Measurements from ENCODE around the gene NPC1. TPM values are rescaled to one million over a fixed set of nuclear protein-coding genes. Genes with fewer than 3 reads are reported as not detected.

NPC1 gene
- polyA plus RNA-seq, 3 donors: 7.5 to 17.9 (median 17.7) TPM

- no peaks in the 10 kb centered on the region for H3K79me2 ChIP-seq (ENCODE audit: insufficient read depth, low read length)
- peak overlapping the region; percentile 4 to 85 (median 72) for H3K27ac Mint-ChIP-seq
- WGBS (ENCODE audit: insufficient coverage): 33% methylated on average over 6 of the region's 20 CpGs
- H3K36me3 Mint-ChIP-seq: peaks cover 84 to 89% of the 10 kb centered on the region in 2 donors
- H3K4me1 Mint-ChIP-seq: peaks cover 30% of the 10 kb centered on the region
- H3K4me3 Mint-ChIP-seq: no peak overlapping the region
- H3K9ac ChIP-seq (ENCODE audit: insufficient read depth, low read length, poor library complexity, severe bottlenecking): no peak overlapping the region
- DNase-seq: peak in 2 of 3 donors; percentile 15 to 77
- no peak overlapping the region for H3K4me3 ChIP-seq (replicated peaks in 1 of 3; ENCODE audit: low read depth in 2 of 3, low read length in 3 of 3)
- no peak overlapping the region for H3K4me2 ChIP-seq (replicated peaks; ENCODE audit: extremely low read depth, low read length, poor library complexity, severe bottlenecking)
- H4K20me1 ChIP-seq (ENCODE audit: insufficient read depth, low read length): peaks cover 48% of the 10 kb centered on the region
- peaks cover 77 to 95% of the 10 kb centered on the region in 2 donors for H3K36me3 ChIP-seq (replicated peaks in 1 of 2; ENCODE audit: control insufficient read depth in 1 of 2, insufficient read depth in 2 of 2, low read length in 2 of 2)
- H3K27me3 Mint-ChIP-seq (ENCODE audit: low read depth in 3 of 3): peaks cover 0 to 1% (median 0%) of the 10 kb centered on the region in 3 donors
- H3K9me3 ChIP-seq (replicated peaks in 1 of 2; ENCODE audit: control insufficient read depth in 1 of 2, insufficient read depth in 1 of 2, low read length in 2 of 2): no peaks in the 10 kb centered on the region
- TF ChIP-seq CTCF (IDR thresholded peaks at IDR 0.05): no peak
- peaks cover 29 to 33% of the 10 kb centered on the region in 2 donors for H3K4me1 ChIP-seq (ENCODE audit: control insufficient read depth in 1 of 2, insufficient read depth in 2 of 2, low read length in 2 of 2)
- no peaks in the 10 kb centered on the region for H3K9me3 Mint-ChIP-seq
- H2AFZ ChIP-seq (ENCODE audit: insufficient read depth, low read depth, low read length, poor library complexity, severe bottlenecking): no peak overlapping the region
- peak overlapping the region; percentile 15 to 72 for H3K27ac ChIP-seq (ENCODE audit: low read depth in 1 of 2, low read length in 2 of 2)
- no peaks in the 10 kb centered on the region for H3K27me3 ChIP-seq (ENCODE audit: control insufficient read depth in 2 of 2, insufficient read depth in 2 of 2, low read length in 2 of 2)
- intact Hi-C loops (cut with micrococcal nuclease): no loop called here
Observed at GRCh38 chr18:23528580-23529472, 57.5 kb downstream of the NPC1 start.

DNA sequence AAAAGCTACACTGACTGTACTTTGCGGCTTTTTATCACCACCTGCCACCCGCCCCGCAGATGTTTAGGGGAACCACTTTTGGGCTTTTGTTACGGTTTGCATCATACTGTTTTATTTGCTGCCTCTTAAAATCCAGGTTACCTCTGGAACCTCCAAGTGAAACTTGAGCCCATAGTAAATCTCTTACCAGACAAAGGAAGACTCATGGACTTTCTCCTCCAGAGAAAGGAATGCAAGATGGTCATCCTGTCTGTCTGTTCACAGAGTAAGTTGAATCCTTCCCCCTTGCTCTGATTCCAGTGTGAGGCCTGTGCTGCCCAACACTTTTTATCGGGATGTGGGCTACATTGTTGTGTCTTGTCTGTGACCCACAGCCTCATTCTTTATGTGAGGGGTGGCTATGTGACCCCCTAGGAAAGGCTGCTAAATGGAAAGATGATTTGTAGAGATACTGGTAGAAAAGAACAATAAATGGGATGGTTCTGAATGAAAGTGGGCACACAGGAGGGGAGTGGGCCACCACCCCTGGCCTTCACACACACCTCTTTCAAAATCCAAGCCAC is 59.7 kb downstream of the NPC1 start:
- WGBS (ENCODE audit: insufficient coverage): 100% methylated on average over 4 of the region's 5 CpGs
- H3K4me3 Mint-ChIP-seq: no peak overlapping the region
- H3K36me3 Mint-ChIP-seq: peaks cover 82 to 87% of the 10 kb centered on the region in 2 donors
- H3K4me1 Mint-ChIP-seq: peaks cover 43% of the 10 kb centered on the region
- H3K4me3 ChIP-seq (replicated peaks in 1 of 3; ENCODE audit: low read depth in 2 of 3, low read length in 3 of 3): no peak overlapping the region
- no peak overlapping the region for H3K4me2 ChIP-seq (replicated peaks; ENCODE audit: extremely low read depth, low read length, poor library complexity, severe bottlenecking)
- DNase-seq: no peak
- no peak for TF ChIP-seq CTCF (IDR thresholded peaks at IDR 0.05)
- H3K4me1 ChIP-seq (ENCODE audit: control insufficient read depth in 1 of 2, insufficient read depth in 2 of 2, low read length in 2 of 2): peaks cover 40 to 46% of the 10 kb centered on the region in 2 donors
- no peaks in the 10 kb centered on the region for H3K9me3 Mint-ChIP-seq
- H2AFZ ChIP-seq (ENCODE audit: insufficient read depth, low read depth, low read length, poor library complexity, severe bottlenecking): no peak overlapping the region
- no peak overlapping the region for H3K9ac ChIP-seq (ENCODE audit: insufficient read depth, low read length, poor library complexity, severe bottlenecking)
- no peaks in the 10 kb centered on the region for H3K79me2 ChIP-seq (ENCODE audit: insufficient read depth, low read length)
- peak overlapping the region in 2 of 7 donors; percentile 63 to 68 for H3K27ac Mint-ChIP-seq
- no peak overlapping the region for H3K27ac ChIP-seq (ENCODE audit: low read depth in 1 of 2, low read length in 2 of 2)
- peaks cover 70 to 91% of the 10 kb centered on the region in 2 donors for H3K36me3 ChIP-seq (replicated peaks in 1 of 2; ENCODE audit: control insufficient read depth in 1 of 2, insufficient read depth in 2 of 2, low read length in 2 of 2)
- intact Hi-C loops (cut with micrococcal nuclease): no loop called here
- H3K27me3 Mint-ChIP-seq (ENCODE audit: low read depth in 3 of 3): peaks cover 0 to 1% (median 0%) of the 10 kb centered on the region in 3 donors
- H3K27me3 ChIP-seq (ENCODE audit: control insufficient read depth in 2 of 2, insufficient read depth in 2 of 2, low read length in 2 of 2): no peaks in the 10 kb centered on the region
- H3K9me3 ChIP-seq (replicated peaks in 1 of 2; ENCODE audit: control insufficient read depth in 1 of 2, insufficient read depth in 1 of 2, low read length in 2 of 2): no peaks in the 10 kb centered on the region
- H4K20me1 ChIP-seq (ENCODE audit: insufficient read depth, low read length): peaks cover 60% of the 10 kb centered on the region

Measured in CD14-positive monocyte (primary cell).